Amniotic stem cell (primary cell): Measurements from ENCODE around the gene RAX.

ENCODE experiments used
- DNase-seq: peaks from one replicate; lab custom pipeline; 2025; lab: John Stamatoyannopoulos, UW

RAX gene

DNA sequence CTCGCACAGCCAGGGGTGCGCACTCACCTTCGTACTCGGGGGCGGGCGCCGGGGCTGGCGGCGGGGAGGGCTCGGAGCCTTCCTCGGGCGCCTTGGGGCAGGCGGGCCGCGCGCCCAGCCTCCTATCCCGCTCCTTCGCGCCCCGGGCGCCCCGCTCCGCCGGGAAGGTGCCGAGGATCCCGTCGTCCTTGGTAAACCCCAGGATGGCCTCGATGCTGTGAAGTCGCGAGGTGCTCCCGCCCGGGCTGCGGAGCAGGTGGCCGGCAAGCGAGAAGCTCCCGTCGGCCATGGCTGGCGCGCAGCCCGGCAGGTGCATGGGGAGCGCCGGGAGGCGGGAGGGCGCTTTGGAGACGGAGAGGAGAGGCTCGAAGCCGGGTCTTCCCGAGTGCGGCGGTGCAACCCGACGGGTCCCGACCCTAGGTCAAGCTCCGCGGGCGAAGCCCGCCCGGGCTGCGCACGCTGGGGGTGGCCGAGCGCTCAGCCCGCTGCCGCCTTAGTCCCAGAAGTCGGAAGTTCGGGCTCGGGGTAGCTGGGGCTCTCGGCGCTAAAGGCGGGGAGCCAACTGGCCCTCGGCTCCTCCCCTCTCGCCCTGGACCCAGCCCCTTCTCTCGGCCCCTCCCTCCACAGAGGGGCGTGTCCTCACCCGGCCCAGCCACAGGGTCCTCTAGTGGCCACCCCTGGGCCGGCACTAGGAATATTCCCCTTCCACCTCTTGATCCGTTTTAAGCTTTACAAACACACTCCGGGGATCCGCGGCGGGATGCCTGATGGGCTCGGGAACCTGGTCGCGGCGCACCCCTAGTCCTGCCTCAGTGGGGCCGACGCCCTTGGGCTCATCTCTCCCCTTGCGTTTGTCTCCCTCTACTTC, at the start of gene RAX:
RAX (minus strand) TSS at position 564 of the 868 bp plus-strand sequence; CDS start at position 316, 248 bp downstream.
- no peak for DNase-seq

GRCh38 chr18:59318460-59319050, 45.3 kb upstream of the RAX start, which contains the start of gene CPLX4:
Gene CPLX4, minus strand, starts transcription at chr18:59318649. Its CDS starts 187 bp downstream, at chr18:59318462.
- no peak for DNase-seq

DNA sequence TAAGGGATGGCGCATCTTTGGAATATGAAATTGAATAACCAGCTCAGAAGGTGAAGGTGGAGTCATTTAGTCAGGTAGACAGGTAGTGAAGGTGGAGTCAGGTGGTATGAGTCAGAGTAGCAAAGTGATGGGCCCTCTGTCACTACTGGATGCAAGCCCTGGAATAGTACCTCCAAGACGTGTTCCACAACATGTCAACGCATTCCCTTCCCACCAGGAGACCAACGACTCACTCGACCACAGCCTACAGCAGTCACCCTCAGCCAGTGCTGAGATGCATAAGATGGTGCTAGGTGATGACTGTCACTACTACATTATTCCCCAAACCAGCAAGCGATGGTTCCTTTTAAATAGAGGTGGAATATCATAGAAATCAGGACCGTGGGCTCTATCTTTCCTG, 38.4 kb upstream of the RAX start:
- DNase-seq: no peak

DNA sequence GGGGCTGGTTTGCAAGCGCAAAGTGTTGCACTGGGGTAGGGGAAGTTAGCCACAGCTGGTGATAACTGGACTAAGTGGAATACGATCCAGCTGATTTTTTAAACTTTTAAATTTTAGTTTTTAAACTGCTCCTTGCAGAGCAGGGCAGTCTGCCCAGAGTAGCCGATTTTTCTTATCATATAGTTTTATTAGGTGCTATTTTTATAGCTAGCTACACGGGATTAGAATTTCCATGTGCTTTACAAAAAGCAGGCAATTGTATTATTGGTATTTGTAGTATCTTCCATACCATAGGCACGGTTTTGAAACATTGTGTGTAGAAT, 35.6 kb upstream of the RAX start:
- DNase-seq: no peak

DNA sequence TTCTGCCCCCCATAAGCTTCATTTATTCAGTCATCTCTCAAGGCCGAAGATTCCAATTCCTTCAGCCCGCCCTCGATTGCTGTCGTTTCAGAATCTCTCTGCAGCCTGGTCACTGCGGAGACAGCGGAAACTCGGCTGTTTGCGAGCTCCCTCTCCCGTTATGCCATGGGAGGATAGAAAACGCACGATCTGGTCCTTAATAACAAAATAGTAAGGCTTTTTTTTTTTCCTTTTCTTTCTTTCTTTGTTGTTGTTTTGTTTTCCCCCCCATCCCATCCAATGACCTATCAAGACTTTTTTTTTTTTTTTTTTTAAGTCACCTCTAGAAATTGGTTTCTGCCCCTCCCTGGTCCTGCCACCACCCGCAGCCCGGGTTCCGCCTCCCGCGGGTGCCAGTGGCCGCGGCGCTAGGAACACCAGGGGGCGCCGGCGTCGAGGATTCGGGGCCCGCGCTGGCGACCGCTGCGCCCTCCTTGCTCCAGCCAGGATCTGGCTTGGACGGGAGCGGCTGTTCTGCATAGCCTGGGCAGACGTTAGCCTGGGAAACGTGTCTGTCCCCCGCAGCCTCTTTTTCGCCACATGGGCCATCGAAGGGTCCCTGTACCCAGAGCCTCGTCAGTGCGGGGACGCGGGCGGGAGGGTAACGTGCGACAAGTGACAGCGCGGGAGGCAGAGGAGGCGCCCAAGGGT, 35.1 kb upstream of the RAX start:
- no peak for DNase-seq

DNA sequence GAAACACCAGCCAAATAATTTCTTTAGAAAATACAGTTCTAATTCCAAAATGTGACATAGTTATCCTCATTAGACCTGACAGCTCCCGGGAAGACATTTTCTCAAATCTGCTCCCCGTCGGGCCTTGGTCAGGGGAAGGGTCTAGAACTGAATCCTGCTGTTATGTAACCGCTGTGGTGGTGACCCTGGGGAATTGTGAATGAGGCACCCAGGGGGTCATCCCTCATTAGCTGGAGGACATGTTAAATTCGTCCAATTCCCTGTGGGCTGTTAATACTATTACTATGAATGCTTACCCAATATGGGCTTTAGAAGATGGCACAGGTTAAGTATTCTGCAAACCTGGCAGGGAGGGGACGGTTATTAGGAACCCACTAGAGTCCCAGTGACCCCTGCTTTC, 33.4 kb upstream of the RAX start:
- no peak for DNase-seq

DNA sequence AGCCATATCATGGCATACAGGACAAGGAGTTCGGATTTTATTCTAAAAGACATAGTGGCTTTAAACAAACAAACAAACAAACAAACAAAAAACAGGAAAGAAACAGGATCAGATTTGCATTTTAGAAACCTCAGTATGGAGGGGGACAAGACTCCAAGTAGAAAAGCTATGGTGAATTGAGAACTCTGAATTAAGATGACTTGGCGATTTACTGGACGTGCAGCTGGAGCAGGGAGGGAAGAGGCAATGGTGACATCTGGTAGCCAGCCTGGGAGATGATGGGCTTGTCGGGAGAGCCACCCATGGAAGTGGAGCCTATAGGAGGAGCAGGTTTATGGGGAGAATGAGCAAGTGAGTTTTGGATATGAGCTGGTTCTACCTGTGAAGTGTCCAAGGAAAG, 32.0 kb upstream of the RAX start:
- no peak for DNase-seq

- no peak for DNase-seq
Observed at GRCh38 chr18:59303656-59304195, 30.5 kb upstream of the RAX start.

DNA sequence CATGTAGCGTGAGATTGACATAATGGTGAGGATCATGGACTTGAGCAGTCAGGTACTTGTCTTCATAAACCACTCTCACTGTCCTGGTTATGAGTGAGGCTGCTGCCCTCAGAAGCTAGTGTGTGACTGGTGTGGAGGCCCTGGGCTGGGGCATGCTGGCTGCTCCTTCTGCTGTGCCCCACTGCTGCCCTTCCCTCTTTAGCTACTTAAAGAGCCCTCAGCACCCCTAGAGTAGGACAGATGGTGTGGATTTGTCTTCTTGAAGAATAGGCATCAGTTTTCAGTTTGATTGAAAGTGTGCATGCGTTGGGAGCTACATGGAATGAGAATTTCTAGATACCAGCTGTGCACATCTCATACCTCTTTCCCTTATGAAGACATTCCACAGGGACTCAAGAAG, 29.8 kb upstream of the RAX start:
- no peak for DNase-seq

GRCh38 chr18:59301929-59302328, 28.7 kb upstream of the RAX start:
- DNase-seq: no peak

- no peak for DNase-seq
Observed at GRCh38 chr18:59300676-59301285, 27.5 kb upstream of the RAX start.

DNA sequence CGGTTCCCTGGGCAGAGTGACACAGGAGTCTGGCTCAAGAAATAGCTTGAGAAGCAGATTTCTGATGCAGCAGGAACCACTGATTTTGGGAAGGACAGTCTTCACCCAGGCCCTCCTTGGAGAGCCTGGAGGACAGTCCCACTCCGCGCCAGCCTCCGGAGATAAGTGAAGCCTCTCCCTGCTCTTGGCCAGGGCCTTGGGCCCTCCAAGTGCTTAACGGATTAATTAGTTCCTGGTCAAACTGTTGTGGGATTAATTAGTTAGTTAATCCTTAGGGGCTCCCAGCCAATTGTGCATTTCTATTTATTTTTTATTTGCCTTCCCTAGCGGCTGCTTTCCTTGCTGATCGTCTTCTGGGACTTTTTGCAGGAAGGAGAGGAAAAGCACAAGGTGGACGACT, 25.6 kb upstream of the RAX start:
- no peak for DNase-seq

DNA sequence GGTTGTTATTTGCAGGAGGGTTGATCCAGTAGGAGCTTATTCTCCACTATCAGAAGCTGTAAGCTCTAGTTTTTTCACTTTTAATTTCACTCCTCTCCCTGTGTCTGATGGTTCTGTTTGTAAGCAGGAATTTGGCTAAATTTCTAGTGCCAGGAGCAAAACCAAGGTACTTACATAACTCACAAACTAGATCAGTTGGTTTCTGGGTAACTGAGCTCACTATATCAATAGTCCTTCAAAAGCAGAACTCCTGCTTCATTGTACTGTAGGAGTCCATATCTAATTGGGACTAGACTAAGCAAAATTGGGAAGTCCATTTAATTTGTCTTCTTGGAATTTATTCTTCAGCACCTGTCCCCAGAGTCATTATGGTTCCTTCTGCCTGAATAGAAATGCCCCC, 20.1 kb upstream of the RAX start:
- DNase-seq: no peak

GRCh38 chr18:59286341-59286740, 13.1 kb upstream of the RAX start:
- DNase-seq: no peak

DNA sequence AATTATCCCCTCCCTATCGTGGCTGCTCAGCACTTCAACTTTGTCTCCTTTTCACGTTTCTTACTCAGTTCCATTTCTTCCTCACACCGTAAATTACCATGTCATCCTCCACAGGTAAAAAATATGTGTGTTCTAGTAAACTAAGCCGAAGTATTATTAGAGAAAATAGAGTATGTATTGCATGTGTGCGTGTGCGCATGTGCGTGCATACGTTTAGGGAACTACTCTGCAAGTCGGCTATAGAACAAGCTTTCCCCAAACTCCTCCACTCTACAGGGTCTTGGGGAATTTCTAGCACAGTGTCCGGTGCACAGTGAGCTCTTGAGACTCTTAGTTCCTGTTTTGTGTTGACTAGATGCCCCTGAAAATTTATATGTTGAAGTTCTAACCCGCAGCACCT, 9.1 kb upstream of the RAX start:
- no peak for DNase-seq

- DNase-seq: no peak
Observed at GRCh38 chr18:59279722-59280121, 6.5 kb upstream of the RAX start.

GRCh38 chr18:59279193-59279592, 5.9 kb upstream of the RAX start:
- DNase-seq: no peak

DNA sequence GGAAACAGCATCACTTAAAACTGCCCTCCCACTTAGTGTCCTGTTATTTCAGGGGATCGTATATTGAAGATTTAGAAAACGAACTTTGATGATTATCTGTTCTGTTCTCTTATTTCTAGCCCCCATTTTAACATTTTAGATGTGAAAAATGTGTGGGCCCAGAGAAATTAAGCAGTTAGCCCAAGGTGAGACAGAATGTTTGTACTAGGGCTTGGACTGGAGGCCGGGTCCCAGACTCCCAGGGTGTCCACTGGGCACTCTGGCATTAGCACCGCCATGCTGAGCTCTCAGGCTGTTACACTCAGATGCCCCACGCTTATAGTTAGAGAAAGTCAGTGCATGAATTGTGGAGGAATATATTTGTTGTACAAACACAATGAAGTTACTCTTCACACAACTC, 5.5 kb upstream of the RAX start:
- no peak for DNase-seq

GRCh38 chr18:59276047-59276446, 2.8 kb upstream of the RAX start:
- DNase-seq: no peak

GRCh38 chr18:59275406-59275949, 2.2 kb upstream of the RAX start:
- DNase-seq: no peak

GRCh38 chr18:59274533-59274928, 1.3 kb upstream of the RAX start:
- no peak for DNase-seq
